Erythroblast (primary cell): ENCODE data around the gene HSD17B8.

Experiments
- DNase-seq, 2 experiments: peaks; one replicate each; lab custom pipeline; 2025; lab: John Stamatoyannopoulos, UW
- GATA1 ChIP-seq: IDR thresholded peaks from 2 replicates; pipeline ENCODE4 v1.6.1; 2011; ENCODE audit warnings: low read depth, mild to moderate bottlenecking, control low read depth, low read length, moderate library complexity
- POLR2A ChIP-seq: IDR thresholded peaks from 2 replicates; pipeline ENCODE4 v1.6.1; 2011; ENCODE audit warnings: mild to moderate bottlenecking, low read length

The HSD17B8 gene

GRCh38 chr6:33241968-33242367 lies 37.5 kb downstream of the HSD17B8 start:
- no peak for TF ChIP-seq POLR2A
- TF ChIP-seq GATA1: no peak
- no peak for DNase-seq

GRCh38 chr6:33243476-33243875 lies 39.0 kb downstream of the HSD17B8 start:
- DNase-seq: no peak
- TF ChIP-seq GATA1: no peak
- TF ChIP-seq POLR2A: no peak

GRCh38 chr6:33247977-33248642 lies 43.7 kb downstream of the HSD17B8 start:
- peak; percentile 86 to 93 for DNase-seq
- TF ChIP-seq GATA1: no peak
- no peak for TF ChIP-seq POLR2A

- no peak for DNase-seq
- TF ChIP-seq GATA1: no peak
- TF ChIP-seq POLR2A: no peak
Measured at GRCh38 chr6:33248643-33248931, 44.1 kb downstream of the HSD17B8 start.

GRCh38 chr6:33248932-33249731 lies 44.7 kb downstream of the HSD17B8 start:
- TF ChIP-seq POLR2A (peak; percentile 86), GATA1 (no peak)
- peak; percentile 99 for DNase-seq

GRCh38 chr6:33249732-33250630 lies 45.5 kb downstream of the HSD17B8 start:
- DNase-seq: peak in 1 of 2 experiments; percentile 47
- TF ChIP-seq POLR2A (no peak), GATA1 (no peak)

GRCh38 chr6:33250731-33251130 lies 46.3 kb downstream of the HSD17B8 start:
- TF ChIP-seq GATA1: no peak
- no peak for TF ChIP-seq POLR2A
- DNase-seq: no peak

GRCh38 chr6:33251395-33252012 lies 47.0 kb downstream of the HSD17B8 start:
- TF ChIP-seq GATA1 (no peak), POLR2A (no peak)
- DNase-seq: peak in 1 of 2 experiments; percentile 27

- DNase-seq: no peak
- TF ChIP-seq GATA1 (no peak), POLR2A (no peak)
Measured at GRCh38 chr6:33252759-33253158, 48.3 kb downstream of the HSD17B8 start.

GRCh38 chr6:33254591-33254990 lies 50.1 kb downstream of the HSD17B8 start:
- DNase-seq: no peak
- TF ChIP-seq GATA1: no peak
- TF ChIP-seq POLR2A: no peak
